Kidney (tissue), 14 donors: Measurements from ENCODE around the gene CORO2A. TPM values are rescaled to one million over a fixed set of nuclear protein-coding genes. Genes with fewer than 3 reads are reported as not detected.
"Not testable (repeated sequence)": the region's sequence is repeated elsewhere in the genome, so short reads cannot be mapped to it uniquely, and the experiment has no call there.

Experiments used
- DNase-seq, 5 donors: peaks; one replicate each; pipeline ENCODE4 v3.0.0-alpha.2; 2013 to 2020
- FAIRE-seq: peaks from 2 replicates; lab custom pipeline; 2012; peaks lifted over from hg19 to GRCh38; lab: Jason Lieb, UNC
- H3K27ac ChIP-seq, 2 donors: one replicate each; pipeline ENCODE4 v1.7.0; 2013; ENCODE audit warnings: low read depth in 2 of 2, low read length in 2 of 2, inconsistent platforms in 1 of 2
- H3K27me3 ChIP-seq: one replicate; pipeline ENCODE4 v1.7.1; 2013; ENCODE audit warnings: low read length, inconsistent platforms; ENCODE audit not compliant: control insufficient read depth, insufficient read depth
- H3K36me3 ChIP-seq, 3 donors: one replicate each; pipeline versions ENCODE4 v1.7.0 to v1.7.1; 2013; ENCODE audit warnings: low read length in 3 of 3, control low read depth in 1 of 3, inconsistent platforms in 1 of 3; ENCODE audit not compliant: insufficient read depth in 3 of 3, control insufficient read depth in 2 of 3
- H3K4me1 ChIP-seq, 3 donors: one replicate each; pipeline versions ENCODE4 v1.7.0 to v1.7.1; 2013; ENCODE audit warnings: low read length in 3 of 3, inconsistent platforms in 1 of 3, low read depth in 1 of 3; ENCODE audit not compliant: control insufficient read depth in 2 of 3, insufficient read depth in 2 of 3
- H3K4me3 ChIP-seq, 3 donors: one replicate each; pipeline versions ENCODE4 v1.7.0 to v1.8.1; 2013; ENCODE audit warnings: low read length in 3 of 3, control low read depth in 1 of 3, inconsistent platforms in 1 of 3
- H3K9ac ChIP-seq, 3 donors: one replicate each; pipeline versions ENCODE4 v1.7.0 to v1.7.1; 2013; ENCODE audit warnings: low read length in 3 of 3, control low read depth in 1 of 3, inconsistent platforms in 1 of 3
- H3K9me3 ChIP-seq, 3 donors: one replicate each; pipeline versions ENCODE4 v1.7.0 to v1.7.1; 2013; ENCODE audit warnings: low read length in 3 of 3, control low read depth in 1 of 3, inconsistent platforms in 1 of 3; ENCODE audit not compliant: control insufficient read depth in 2 of 3, insufficient read depth in 1 of 3
- CTCF ChIP-seq: IDR thresholded peaks from 3 replicates; pipeline ENCODE4 v1.5.1; 2012; ENCODE audit warnings: mild to moderate bottlenecking, moderate library complexity, borderline replicate concordance; ENCODE audit not compliant: insufficient read depth; ENCODE audit errors: extremely low read depth
- intact Hi-C: fragments of 100-400 bp; cut with DNase I; formaldehyde crosslinking; loops from one replicate; pipeline ENCODE4 v1.11.1; 2022
- polyA plus RNA-seq: library from polyadenylated mRNA; stranded (reverse); fragments of 350-450 nt; fragmentation: Illumina TruSeq; extraction: RNeasy Lipid Tissue Mini Kit (QIAGEN cat#74804); gene quantifications from one replicate; pipeline ENCODE4 v1.2.3, GENCODE V29; 2014; ENCODE audit warnings: low read depth, low replicate concordance; ENCODE audit not compliant: insufficient read depth
- total RNA-seq: library from RNA; stranded (reverse); fragmentation: NEBNext Ultra II Directional; extraction: Animal tissue kit (Norgen Biotek cat#: 25700); gene quantifications from one replicate; pipeline ENCODE4 v1.2.1, GENCODE V29; 2021
- donor health status: control.
- donor health status: control.
- donor health status: control.
- donor health status: control.
- donor health status: control.
- donor health status: DM: yes; HTN: yes; CAD: no.
- donor health status: Normal renal cell carcinoma (clear cell type).

CORO2A gene
- total and polyA plus RNA-seq, 2 donors from 2014 or later = 0.90 to 5.3 TPM

GRCh38 chr9:98127226-98127625 is 65.2 kb downstream of the CORO2A start:
- intact Hi-C loops = no loop called here
- H3K9ac ChIP-seq = no peak overlapping the region
- no peak for TF ChIP-seq CTCF
- H3K4me1 ChIP-seq = no peaks in the 10 kb centered on the region
- no peaks in the 10 kb centered on the region for H3K9me3 ChIP-seq
- no peaks in the 10 kb centered on the region for H3K27me3 ChIP-seq
- no peak for FAIRE-seq
- H3K27ac ChIP-seq = no peak overlapping the region
- H3K36me3 ChIP-seq = no peaks in the 10 kb centered on the region
- no peak overlapping the region for H3K4me3 ChIP-seq
- DNase-seq = peak in 1 of 5 donors; percentile 68

- peak in 1 of 5 donors; percentile 34 for DNase-seq
- no peak for TF ChIP-seq CTCF
- no peaks in the 10 kb centered on the region for H3K36me3 ChIP-seq
- no peaks in the 10 kb centered on the region for H3K9me3 ChIP-seq
- H3K4me3 ChIP-seq = no peak overlapping the region
- H3K4me1 ChIP-seq = peaks cover 0 to 3% (median 0%) of the 10 kb centered on the region in 3 donors
- no peak overlapping the region for H3K9ac ChIP-seq
- FAIRE-seq = no peak
- intact Hi-C loops = no loop called here
- no peaks in the 10 kb centered on the region for H3K27me3 ChIP-seq
- no peak overlapping the region for H3K27ac ChIP-seq
Measured at GRCh38 chr9:98124637-98125426, 67.6 kb downstream of the CORO2A start.

GRCh38 chr9:98124091-98124490 is 68.3 kb downstream of the CORO2A start:
- intact Hi-C loops, H3K4me1 ChIP-seq, H3K9me3 ChIP-seq, H3K36me3 ChIP-seq, H3K9ac ChIP-seq, FAIRE-seq, H3K27ac ChIP-seq, H3K27me3 ChIP-seq, H3K4me3 ChIP-seq: not testable (repeated sequence)
- DNase-seq = peak in 1 of 5 donors; percentile 28

- no peak overlapping the region for H3K9ac ChIP-seq
- H3K9me3 ChIP-seq = no peaks in the 10 kb centered on the region
- TF ChIP-seq CTCF = no peak
- no peaks in the 10 kb centered on the region for H3K36me3 ChIP-seq
- H3K27ac ChIP-seq = peak overlapping the region in 1 of 2 donors; percentile 45
- H3K4me1 ChIP-seq = peaks cover 0 to 5% (median 3%) of the 10 kb centered on the region in 3 donors
- DNase-seq (peak in 1 of 5 donors; percentile 37), FAIRE-seq (no peak)
- intact Hi-C loops = no loop called here
- no peaks in the 10 kb centered on the region for H3K27me3 ChIP-seq
- H3K4me3 ChIP-seq = no peak overlapping the region
Measured at GRCh38 chr9:98121058-98121457, 71.4 kb downstream of the CORO2A start.
